Measurements from ENCODE around the gene DSPP. TPM values are rescaled to one million over a fixed set of nuclear protein-coding genes. Genes with fewer than 3 reads are reported as not detected.

Gene DSPP
- polyA plus RNA-seq, 3 donors: not detected

DNA sequence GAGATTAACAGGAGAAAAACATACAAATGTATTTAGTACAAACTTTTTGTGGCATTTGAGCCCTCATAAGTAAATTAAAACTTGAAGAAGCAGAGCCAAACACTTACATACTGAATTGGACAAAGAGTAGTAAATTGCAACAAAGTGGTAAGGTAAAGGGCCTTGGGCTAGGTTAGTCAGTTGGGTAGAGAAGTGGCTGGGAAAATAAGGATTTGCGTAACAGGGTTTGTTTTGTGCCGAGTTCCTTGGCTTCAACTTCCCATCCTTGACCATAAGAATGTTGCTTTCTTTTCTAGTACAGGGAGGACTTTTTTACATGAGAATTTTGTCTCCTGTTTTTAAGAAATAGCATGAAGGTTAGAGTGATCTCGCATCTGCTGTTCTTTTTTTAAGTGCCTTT is 33.3 kb upstream of the DSPP start:
- Histone ChIP-seq H3K9ac (ENCODE audit: insufficient read depth, low read length, poor library complexity, severe bottlenecking) (no peak overlapping the region), H3K79me2 (ENCODE audit: insufficient read depth, low read length) (no peaks in the 10 kb centered on the region), H3K4me3 (replicated peaks in 1 of 3; ENCODE audit: low read depth in 2 of 3, low read length in 3 of 3) (no peak overlapping the region), H3K9me3 (replicated peaks in 1 of 2; ENCODE audit: control insufficient read depth in 1 of 2, insufficient read depth in 1 of 2, low read length in 2 of 2) (no peaks in the 10 kb centered on the region), H2AFZ (ENCODE audit: insufficient read depth, low read depth, low read length, poor library complexity, severe bottlenecking) (no peak overlapping the region), H3K4me2 (replicated peaks; ENCODE audit: extremely low read depth, low read length, poor library complexity, severe bottlenecking) (no peak overlapping the region), H3K36me3 (replicated peaks in 1 of 2; ENCODE audit: control insufficient read depth in 1 of 2, insufficient read depth in 2 of 2, low read length in 2 of 2) (no peaks in the 10 kb centered on the region), H3K4me1 (ENCODE audit: control insufficient read depth in 1 of 2, insufficient read depth in 2 of 2, low read length in 2 of 2) (no peaks in the 10 kb centered on the region), H3K27ac (ENCODE audit: low read depth in 1 of 2, low read length in 2 of 2) (no peak overlapping the region), H4K20me1 (ENCODE audit: insufficient read depth, low read length) (no peaks in the 10 kb centered on the region), H3K27me3 (ENCODE audit: control insufficient read depth in 2 of 2, insufficient read depth in 2 of 2, low read length in 2 of 2) (no peaks in the 10 kb centered on the region)
- H3K27me3 Mint-ChIP-seq (ENCODE audit: low read depth in 3 of 3): peaks cover 0 to 2% (median 0%) of the 10 kb centered on the region in 3 donors
- WGBS (ENCODE audit: insufficient coverage): 60% methylated on average over 2 of the region's 3 CpGs
- H3K36me3 Mint-ChIP-seq: no peaks in the 10 kb centered on the region
- H3K4me3 Mint-ChIP-seq: no peak overlapping the region
- TF ChIP-seq, protein P1, sequence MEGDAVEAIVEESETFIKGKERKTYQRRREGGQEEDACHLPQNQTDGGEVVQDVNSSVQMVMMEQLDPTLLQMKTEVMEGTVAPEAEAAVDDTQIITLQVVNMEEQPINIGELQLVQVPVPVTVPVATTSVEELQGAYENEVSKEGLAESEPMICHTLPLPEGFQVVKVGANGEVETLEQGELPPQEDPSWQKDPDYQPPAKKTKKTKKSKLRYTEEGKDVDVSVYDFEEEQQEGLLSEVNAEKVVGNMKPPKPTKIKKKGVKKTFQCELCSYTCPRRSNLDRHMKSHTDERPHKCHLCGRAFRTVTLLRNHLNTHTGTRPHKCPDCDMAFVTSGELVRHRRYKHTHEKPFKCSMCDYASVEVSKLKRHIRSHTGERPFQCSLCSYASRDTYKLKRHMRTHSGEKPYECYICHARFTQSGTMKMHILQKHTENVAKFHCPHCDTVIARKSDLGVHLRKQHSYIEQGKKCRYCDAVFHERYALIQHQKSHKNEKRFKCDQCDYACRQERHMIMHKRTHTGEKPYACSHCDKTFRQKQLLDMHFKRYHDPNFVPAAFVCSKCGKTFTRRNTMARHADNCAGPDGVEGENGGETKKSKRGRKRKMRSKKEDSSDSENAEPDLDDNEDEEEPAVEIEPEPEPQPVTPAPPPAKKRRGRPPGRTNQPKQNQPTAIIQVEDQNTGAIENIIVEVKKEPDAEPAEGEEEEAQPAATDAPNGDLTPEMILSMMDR (IDR thresholded peaks at IDR 0.05): no peak
- DNase-seq: no peak
- H3K9me3 Mint-ChIP-seq: peaks cover 0 to 12% (median 5%) of the 10 kb centered on the region in 7 donors
- intact Hi-C loops (cut with micrococcal nuclease): no loop called here
- H3K27ac Mint-ChIP-seq: no peak overlapping the region
- no peaks in the 10 kb centered on the region for H3K4me1 Mint-ChIP-seq

DNA sequence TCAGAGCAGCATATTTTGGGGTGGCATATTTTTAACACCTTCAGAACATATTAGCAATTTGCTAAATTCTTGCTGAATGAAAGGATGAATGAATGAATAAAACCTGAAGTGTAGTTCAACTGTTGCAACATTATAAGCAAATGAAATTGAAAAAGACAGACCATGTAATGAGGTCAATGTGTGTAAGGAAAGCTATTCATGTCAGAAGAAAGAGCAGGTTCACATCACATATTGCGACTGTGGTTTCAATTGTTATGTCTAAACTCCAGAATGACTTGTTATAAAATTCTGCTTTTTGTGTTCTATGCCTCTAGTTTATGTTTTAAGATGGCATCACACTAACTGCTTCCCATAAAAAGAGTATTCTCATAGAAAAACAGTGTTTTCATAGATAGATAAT is 32.9 kb upstream of the DSPP start:
- Histone ChIP-seq H3K4me2 (replicated peaks; ENCODE audit: extremely low read depth, low read length, poor library complexity, severe bottlenecking) (no peak overlapping the region), H3K79me2 (ENCODE audit: insufficient read depth, low read length) (no peaks in the 10 kb centered on the region), H3K27me3 (ENCODE audit: control insufficient read depth in 2 of 2, insufficient read depth in 2 of 2, low read length in 2 of 2) (no peaks in the 10 kb centered on the region), H4K20me1 (ENCODE audit: insufficient read depth, low read length) (no peaks in the 10 kb centered on the region), H3K4me1 (ENCODE audit: control insufficient read depth in 1 of 2, insufficient read depth in 2 of 2, low read length in 2 of 2) (no peaks in the 10 kb centered on the region), H3K27ac (ENCODE audit: low read depth in 1 of 2, low read length in 2 of 2) (no peak overlapping the region), H2AFZ (ENCODE audit: insufficient read depth, low read depth, low read length, poor library complexity, severe bottlenecking) (no peak overlapping the region), H3K36me3 (replicated peaks in 1 of 2; ENCODE audit: control insufficient read depth in 1 of 2, insufficient read depth in 2 of 2, low read length in 2 of 2) (no peaks in the 10 kb centered on the region), H3K9me3 (replicated peaks in 1 of 2; ENCODE audit: control insufficient read depth in 1 of 2, insufficient read depth in 1 of 2, low read length in 2 of 2) (no peaks in the 10 kb centered on the region), H3K4me3 (replicated peaks in 1 of 3; ENCODE audit: low read depth in 2 of 3, low read length in 3 of 3) (no peak overlapping the region), H3K9ac (ENCODE audit: insufficient read depth, low read length, poor library complexity, severe bottlenecking) (no peak overlapping the region)
- Mint-ChIP-seq H3K27ac (no peak overlapping the region), H3K27me3 (ENCODE audit: low read depth in 3 of 3) (peaks cover 0 to 5% (median 0%) of the 10 kb centered on the region in 3 donors), H3K36me3 (no peaks in the 10 kb centered on the region), H3K4me1 (no peaks in the 10 kb centered on the region), H3K9me3 (peaks cover 0 to 12% (median 5%) of the 10 kb centered on the region in 7 donors), H3K4me3 (no peak overlapping the region)
- intact Hi-C loops (cut with micrococcal nuclease): no loop called here
- TF ChIP-seq, protein P1 (IDR thresholded peaks at IDR 0.05): no peak
- no CpG with 5 or more reads among the region's 1 CpG for WGBS (ENCODE audit: insufficient coverage)
- no peak for DNase-seq
